Testis (tissue), 3 donors: ENCODE data around the gene OLIG2. TPM values are rescaled to one million over a fixed set of nuclear protein-coding genes. Genes with fewer than 3 reads are reported as not detected.

ENCODE experiments used
- DNase-seq: peaks from one replicate; pipeline ENCODE4 v3.0.0-alpha.2; 2019
- H3K27ac ChIP-seq, 2 donors: fragments of 200-600 bp; sonication (generic); one replicate each; pipeline ENCODE4 v1.5.1; 2019
- H3K27me3 ChIP-seq: fragments of 200-600 bp; sonication (generic); one replicate; pipeline ENCODE4 v1.5.1; 2019
- H3K36me3 ChIP-seq: fragments of 200-600 bp; sonication (generic); one replicate; pipeline ENCODE4 v1.5.1; 2017; ENCODE audit warnings: low read depth; ENCODE audit errors: missing control alignments
- H3K4me1 ChIP-seq: fragments of 200-600 bp; sonication (generic); one replicate; pipeline ENCODE4 v1.5.1; 2019
- H3K4me3 ChIP-seq, 2 donors: fragments of 200-600 bp; sonication (generic); one replicate each; pipeline ENCODE4 v1.5.1; 2017 to 2019
- H3K9me3 ChIP-seq: fragments of 200-600 bp; sonication (generic); one replicate; pipeline ENCODE4 v1.5.1; 2017
- POLR2A ChIP-seq: fragments of 450-650 bp; IDR thresholded peaks from one replicate; pipeline ENCODE4 v1.6.1; 2017; ENCODE audit warnings: antibody characterized with exemption, mild to moderate bottlenecking, moderate library complexity
- WGBS, 2 donors: methylation state at CpG; one replicate each; pipeline ENCODE4 v1.1.5; 2018; 5-methylcytosine and 5-hydroxymethylcytosine counted together
- intact Hi-C: fragments of 100-400 bp; cut with DNase I; formaldehyde crosslinking; loops from one replicate; pipeline ENCODE4 v1.15.1; 2023; ENCODE audit warnings: low total_unique reads
- polyA plus RNA-seq: library from polyadenylated mRNA; stranded (reverse); fragments of 350-450 nt; fragmentation: Illumina TruSeq; extraction: RNeasy Lipid Tissue Mini Kit (QIAGEN cat#74804); gene quantifications from one replicate; pipeline ENCODE4 v1.2.3, GENCODE V29; 2014; ENCODE audit warnings: low read depth, low replicate concordance; ENCODE audit not compliant: insufficient read depth
- total RNA-seq, 2 donors: library from RNA; depleted of rRNA; stranded (reverse); fragments of >200 nt; gene quantifications; one replicate each; pipeline ENCODE4 v1.2.3, GENCODE V29; 2016
- TF ChIP-seq, protein P1 (sequence below), 3 experiments: fragments of 450-650 bp in 2 of 3; fragments of 200-600 bp in 1 of 3; sonication (generic) in 1 of 3; IDR thresholded peaks; one replicate each; pipeline ENCODE4 v1.5.1; 2016 to 2019; ENCODE audit warnings: antibody characterized with exemption in 3 of 3, mild to moderate bottlenecking in 2 of 3, moderate library complexity in 1 of 3

Gene OLIG2
- total and polyA plus RNA-seq, 3 donors from 2014 or later, result not detected

DNA sequence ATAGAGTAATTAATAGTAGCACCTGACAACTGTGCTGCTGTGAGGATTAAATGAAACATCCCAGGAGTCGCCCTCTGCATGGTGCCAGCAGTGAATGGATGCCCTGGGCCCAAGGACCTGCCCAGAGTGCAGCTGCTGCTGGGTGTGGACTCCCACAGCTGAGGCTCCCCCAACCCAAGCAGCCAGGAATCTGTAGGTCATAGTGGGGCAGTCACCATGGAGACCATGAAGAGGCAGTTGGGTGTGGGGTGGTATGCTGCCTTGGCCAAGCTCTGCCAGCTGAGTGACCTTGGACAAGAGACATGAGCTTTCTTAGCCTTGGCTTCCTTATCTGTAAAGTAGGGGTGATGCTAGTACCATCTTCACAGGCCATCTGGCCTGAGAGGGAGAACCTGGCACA is 9.4 kb downstream of the OLIG2 start:
- H3K4me3 ChIP-seq, result no peak overlapping the region
- no peaks in the 10 kb centered on the region for H3K9me3 ChIP-seq
- H3K36me3 ChIP-seq, result no peaks in the 10 kb centered on the region
- no peak for DNase-seq
- 86% methylated on average over 1 of the region's 1 CpG; no CpG with 5 or more reads in 1 of the 2 donors for WGBS, 2 donors
- intact Hi-C loops, result no loop called here
- peaks cover 3% of the 10 kb centered on the region for H3K27me3 ChIP-seq
- H3K4me1 ChIP-seq, result no peaks in the 10 kb centered on the region
- TF ChIP-seq POLR2A, result no peak
- TF ChIP-seq, protein P1, sequence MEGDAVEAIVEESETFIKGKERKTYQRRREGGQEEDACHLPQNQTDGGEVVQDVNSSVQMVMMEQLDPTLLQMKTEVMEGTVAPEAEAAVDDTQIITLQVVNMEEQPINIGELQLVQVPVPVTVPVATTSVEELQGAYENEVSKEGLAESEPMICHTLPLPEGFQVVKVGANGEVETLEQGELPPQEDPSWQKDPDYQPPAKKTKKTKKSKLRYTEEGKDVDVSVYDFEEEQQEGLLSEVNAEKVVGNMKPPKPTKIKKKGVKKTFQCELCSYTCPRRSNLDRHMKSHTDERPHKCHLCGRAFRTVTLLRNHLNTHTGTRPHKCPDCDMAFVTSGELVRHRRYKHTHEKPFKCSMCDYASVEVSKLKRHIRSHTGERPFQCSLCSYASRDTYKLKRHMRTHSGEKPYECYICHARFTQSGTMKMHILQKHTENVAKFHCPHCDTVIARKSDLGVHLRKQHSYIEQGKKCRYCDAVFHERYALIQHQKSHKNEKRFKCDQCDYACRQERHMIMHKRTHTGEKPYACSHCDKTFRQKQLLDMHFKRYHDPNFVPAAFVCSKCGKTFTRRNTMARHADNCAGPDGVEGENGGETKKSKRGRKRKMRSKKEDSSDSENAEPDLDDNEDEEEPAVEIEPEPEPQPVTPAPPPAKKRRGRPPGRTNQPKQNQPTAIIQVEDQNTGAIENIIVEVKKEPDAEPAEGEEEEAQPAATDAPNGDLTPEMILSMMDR (IDR thresholded peaks at IDR 0.05), result no peak
- H3K27ac ChIP-seq, result no peak overlapping the region

DNA sequence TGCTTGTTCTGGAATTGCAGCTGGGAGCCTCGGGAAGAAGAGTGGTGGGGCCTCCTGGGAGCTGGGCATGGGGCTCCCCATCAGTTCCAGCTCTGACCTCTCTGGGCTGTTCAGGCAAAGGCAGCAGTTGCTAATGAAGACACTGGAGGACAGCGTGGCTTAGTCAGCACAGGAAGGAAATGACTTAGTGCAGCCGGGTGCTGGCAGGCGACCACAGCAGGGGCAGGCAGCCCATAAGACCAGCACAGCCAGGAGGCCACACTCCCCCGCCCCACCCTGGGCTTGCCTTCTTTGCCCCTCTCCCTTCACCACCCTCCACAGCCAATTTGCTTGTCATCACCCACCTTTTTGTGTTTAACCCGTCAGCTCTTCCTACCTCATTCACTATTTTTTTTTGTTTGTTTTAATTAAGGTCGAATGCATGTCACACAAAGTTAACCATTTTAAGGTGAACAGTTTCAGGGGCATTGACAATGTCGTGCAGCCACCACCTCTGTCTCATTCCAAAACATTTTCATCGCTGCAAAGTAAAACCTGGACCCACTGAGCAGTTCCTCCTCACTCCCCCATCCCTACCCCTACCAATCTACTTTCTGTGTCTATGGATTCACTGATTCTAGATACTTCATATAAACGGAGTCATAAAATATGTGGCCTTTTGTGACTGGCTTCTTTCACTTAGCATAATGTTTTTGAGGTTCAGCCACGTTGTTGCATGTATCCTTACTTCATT is 10.9 kb downstream of the OLIG2 start:
- Histone ChIP-seq H3K4me3 (no peak overlapping the region), H3K4me1 (no peaks in the 10 kb centered on the region), H3K9me3 (no peaks in the 10 kb centered on the region), H3K36me3 (no peaks in the 10 kb centered on the region), H3K27ac (no peak overlapping the region), H3K27me3 (peaks cover 3% of the 10 kb centered on the region)
- intact Hi-C loops, result no loop called here
- DNase-seq, result no peak
- TF ChIP-seq, protein P1 (IDR thresholded peaks at IDR 0.05), result no peak
- no peak for TF ChIP-seq POLR2A
- whole genome bisulfite sequencing, 2 donors, result 60 to 65% methylated on average over 11 of the region's 11 CpGs

DNA sequence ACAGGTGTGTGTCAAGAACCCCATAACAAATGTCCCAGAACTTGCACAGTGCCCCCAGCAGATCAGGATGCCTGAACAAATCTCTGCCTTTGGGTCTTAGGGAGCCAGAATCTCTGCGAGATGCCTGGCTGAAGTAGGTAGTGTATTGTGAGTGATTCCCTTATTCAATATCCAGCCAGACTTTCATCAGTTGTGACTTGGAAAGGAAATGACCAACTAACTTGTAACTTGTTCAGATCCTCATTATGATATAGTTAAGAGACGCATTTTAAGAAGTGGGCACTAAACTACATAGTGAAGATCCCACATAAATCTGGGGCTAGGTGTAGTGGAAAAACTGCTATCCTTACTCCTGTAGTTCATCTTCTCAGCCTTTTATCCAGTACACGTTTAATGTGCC is 11.8 kb downstream of the OLIG2 start:
- peaks cover 3% of the 10 kb centered on the region for H3K27me3 ChIP-seq

DNA sequence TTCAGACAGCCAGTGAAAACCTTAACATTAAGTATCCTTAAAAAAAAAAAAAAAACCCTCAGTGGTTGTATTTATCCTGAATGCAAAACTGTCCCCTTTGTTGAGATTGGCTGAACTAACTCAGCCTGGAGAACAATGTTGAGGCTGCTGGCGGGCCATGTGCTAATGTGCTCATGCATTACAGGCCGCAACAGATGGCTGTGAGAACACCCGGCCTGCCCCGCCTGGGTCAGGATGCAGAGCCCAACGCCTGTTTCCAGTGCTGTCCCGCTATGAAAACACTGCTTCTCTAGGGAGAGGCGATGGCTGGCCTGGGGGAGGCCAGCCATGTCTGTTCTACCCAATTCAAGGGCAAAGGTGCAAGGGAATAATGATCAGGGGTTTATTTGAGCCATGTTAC is 13.8 kb downstream of the OLIG2 start:
- 76 to 80% methylated on average over 7 of the region's 7 CpGs for WGBS, 2 donors
- no peak overlapping the region for H3K27ac ChIP-seq
- H3K4me3 ChIP-seq, result no peak overlapping the region
- no peaks in the 10 kb centered on the region for H3K27me3 ChIP-seq
- H3K36me3 ChIP-seq, result no peaks in the 10 kb centered on the region
- intact Hi-C loops, result no loop called here
- no peak for DNase-seq
- H3K4me1 ChIP-seq, result no peaks in the 10 kb centered on the region
- H3K9me3 ChIP-seq, result no peaks in the 10 kb centered on the region
- TF ChIP-seq, protein P1 (IDR thresholded peaks at IDR 0.05), result no peak
- TF ChIP-seq POLR2A, result no peak

More for the DNA sequence above, 11.8 kb downstream of the OLIG2 start:
- intact Hi-C loops, result no loop called here
- H3K4me1 ChIP-seq, result no peaks in the 10 kb centered on the region
- TF ChIP-seq POLR2A, result no peak
- TF ChIP-seq, protein P1 (IDR thresholded peaks at IDR 0.05), result no peak
- no peak overlapping the region for H3K4me3 ChIP-seq
- WGBS, 2 donors, result 83 to 84% methylated on average over 3 of the region's 3 CpGs
- H3K36me3 ChIP-seq, result no peaks in the 10 kb centered on the region
- no peak overlapping the region for H3K27ac ChIP-seq
- H3K9me3 ChIP-seq, result no peaks in the 10 kb centered on the region
- DNase-seq, result no peak

DNA sequence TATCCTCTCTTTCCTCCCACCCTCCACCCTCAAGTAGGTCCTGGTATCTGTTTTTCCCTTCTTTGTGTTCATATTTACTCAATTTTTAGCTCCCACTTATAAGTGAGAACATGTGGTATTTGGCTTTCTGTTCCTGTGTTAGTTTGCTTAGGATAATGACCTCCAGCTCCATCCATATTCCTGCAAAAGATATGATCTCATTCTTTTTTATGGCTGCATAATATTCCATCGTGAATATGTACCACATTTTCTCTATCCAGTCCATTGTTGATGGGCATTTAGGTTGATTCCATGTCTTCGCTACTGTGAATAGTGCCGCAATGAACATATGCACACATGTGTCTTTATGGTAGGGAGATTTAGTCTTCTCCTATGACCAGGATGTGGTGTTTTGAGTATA is 14.5 kb downstream of the OLIG2 start:
- Histone ChIP-seq H3K36me3 (no peaks in the 10 kb centered on the region), H3K4me3 (no peak overlapping the region), H3K4me1 (no peaks in the 10 kb centered on the region), H3K27me3 (no peaks in the 10 kb centered on the region), H3K9me3 (no peaks in the 10 kb centered on the region), H3K27ac (no peak overlapping the region)
- WGBS, 2 donors, result 90 to 93% methylated on average over 3 of the region's 3 CpGs
- no peak for TF ChIP-seq POLR2A
- TF ChIP-seq, protein P1 (IDR thresholded peaks at IDR 0.05), result no peak
- DNase-seq, result no peak
- intact Hi-C loops, result no loop called here
